ENCODE measurements around the gene APP.

Gene APP

GRCh38 chr21:26170471-26171257 is at the start of gene APP:
Gene APP (minus strand): TSS chr21:26170770. CDS start chr21:26170620, 150 bp downstream.
- no peak for DNase-seq (ENCODE audit: low read depth)
- peak within 1 kb of the TSS; percentile 91 for H3K4me3 ChIP-seq (ENCODE audit: low read depth, low read length)

GRCh38 chr21:26212220-26212619 is 41.6 kb upstream of the APP start:
- DNase-seq (ENCODE audit: low read depth): no peak

GRCh38 chr21:26210614-26211013 is 40.0 kb upstream of the APP start:
- no peak for DNase-seq (ENCODE audit: low read depth)
- no peak overlapping the region for H3K4me3 ChIP-seq (ENCODE audit: low read depth, low read length)

More at GRCh38 chr21:26212220-26212619, 41.6 kb upstream of the APP start:
- H3K4me3 ChIP-seq (ENCODE audit: low read depth, low read length): no peak overlapping the region

- DNase-seq (ENCODE audit: low read depth): no peak
- no peak overlapping the region for H3K4me3 ChIP-seq (ENCODE audit: low read depth, low read length)
Observed at GRCh38 chr21:26207021-26207420, 36.5 kb upstream of the APP start.

GRCh38 chr21:26199456-26199855 is 28.9 kb upstream of the APP start:
- no peak overlapping the region for H3K4me3 ChIP-seq (ENCODE audit: low read depth, low read length)
- peak; percentile 36 for DNase-seq (ENCODE audit: low read depth)

- H3K4me3 ChIP-seq (ENCODE audit: low read depth, low read length): no peak overlapping the region
Observed at GRCh38 chr21:26195708-26196107, 25.1 kb upstream of the APP start.

GRCh38 chr21:26194811-26195251 is 24.3 kb upstream of the APP start:
- no peak for DNase-seq (ENCODE audit: low read depth)
- H3K4me3 ChIP-seq (ENCODE audit: low read depth, low read length): no peak overlapping the region

More at GRCh38 chr21:26195708-26196107, 25.1 kb upstream of the APP start:
- no peak for DNase-seq (ENCODE audit: low read depth)

- H3K4me3 ChIP-seq (ENCODE audit: low read depth, low read length): no peak overlapping the region
- no peak for DNase-seq (ENCODE audit: low read depth)
Observed at GRCh38 chr21:26194326-26194725, 23.8 kb upstream of the APP start.

GRCh38 chr21:26191609-26192008 is 21.0 kb upstream of the APP start:
- DNase-seq (ENCODE audit: low read depth): no peak
- H3K4me3 ChIP-seq (ENCODE audit: low read depth, low read length): no peak overlapping the region

GRCh38 chr21:26188422-26188821 is 17.9 kb upstream of the APP start:
- DNase-seq (ENCODE audit: low read depth): no peak
- H3K4me3 ChIP-seq (ENCODE audit: low read depth, low read length): no peak overlapping the region

GRCh38 chr21:26185446-26185845 is 14.9 kb upstream of the APP start:
- H3K4me3 ChIP-seq (ENCODE audit: low read depth, low read length): no peak overlapping the region
- DNase-seq (ENCODE audit: low read depth): no peak

- no peak overlapping the region for H3K4me3 ChIP-seq (ENCODE audit: low read depth, low read length)
- no peak for DNase-seq (ENCODE audit: low read depth)
Observed at GRCh38 chr21:26185021-26185420, 14.5 kb upstream of the APP start.

- no peak for DNase-seq (ENCODE audit: low read depth)
- H3K4me3 ChIP-seq (ENCODE audit: low read depth, low read length): no peak overlapping the region
Observed at GRCh38 chr21:26179501-26179900, 8.9 kb upstream of the APP start.

GRCh38 chr21:26177746-26178426 is 7.3 kb upstream of the APP start:
- no peak overlapping the region for H3K4me3 ChIP-seq (ENCODE audit: low read depth, low read length)
- DNase-seq (ENCODE audit: low read depth): no peak

GRCh38 chr21:26177187-26177586 is 6.6 kb upstream of the APP start:
- peak; percentile 29 for DNase-seq (ENCODE audit: low read depth)
- no peak overlapping the region for H3K4me3 ChIP-seq (ENCODE audit: low read depth, low read length)

GRCh38 chr21:26171258-26172100 is 909 bp upstream of the APP start:
- DNase-seq (ENCODE audit: low read depth): no peak
- peak overlapping the region; percentile 91 for H3K4me3 ChIP-seq (ENCODE audit: low read depth, low read length)

GRCh38 chr21:26169611-26170470 is 729 bp downstream of the APP start:
- DNase-seq (ENCODE audit: low read depth): no peak
- H3K4me3 ChIP-seq (ENCODE audit: low read depth, low read length): peak overlapping the region; percentile 91

- H3K4me3 ChIP-seq (ENCODE audit: low read depth, low read length): peak overlapping the region; percentile 91
- no peak for DNase-seq (ENCODE audit: low read depth)
Observed at GRCh38 chr21:26169061-26169610, 1.4 kb downstream of the APP start.

GRCh38 chr21:26168371-26168770 is 2.2 kb downstream of the APP start:
- no peak overlapping the region for H3K4me3 ChIP-seq (ENCODE audit: low read depth, low read length)
- no peak for DNase-seq (ENCODE audit: low read depth)

All from skeletal muscle cell (primary cell).